CD14-positive monocyte (primary cell): ENCODE data around the gene GNS. TPM values are rescaled to one million over a fixed set of nuclear protein-coding genes. Genes with fewer than 3 reads are reported as not detected.

Source experiments
- DNase-seq, 3 donors: peaks; one replicate each; pipeline ENCODE4 v3.0.0-alpha.2; 2011 to 2022
- H2AFZ ChIP-seq: 2 replicates; pipeline ENCODE4 v1.6.0; 2012; ENCODE audit warnings: mild to moderate bottlenecking, low read depth, low read length, inconsistent platforms; ENCODE audit not compliant: insufficient read depth, poor library complexity, severe bottlenecking
- H3K27ac ChIP-seq, 2 donors: 1 replicate in 1 of 2; 2 replicates in 1 of 2; pipeline ENCODE4 v1.5.1; 2012 to 2013; ENCODE audit warnings: low read length in 2 of 2, control low read depth in 1 of 2, inconsistent platforms in 1 of 2, low read depth in 1 of 2, mild to moderate bottlenecking in 1 of 2
- H3K27me3 ChIP-seq, 2 donors: one replicate each; pipeline versions ENCODE4 v1.6.0 to v1.6.1; 2011 to 2013; ENCODE audit warnings: low read length in 2 of 2; ENCODE audit not compliant: control insufficient read depth in 2 of 2, insufficient read depth in 2 of 2
- H3K36me3 ChIP-seq, 2 donors: replicated peaks in 1 of 2; 1 replicate in 1 of 2; 2 replicates in 1 of 2; pipeline versions ENCODE4 v1.5.1 to v1.6.1; 2012 to 2013; ENCODE audit warnings: low read length in 2 of 2, control low read depth in 1 of 2, inconsistent platforms in 1 of 2, mild to moderate bottlenecking in 1 of 2; ENCODE audit not compliant: insufficient read depth in 2 of 2, control insufficient read depth in 1 of 2
- H3K4me1 ChIP-seq, 2 donors: 1 replicate in 1 of 2; 2 replicates in 1 of 2; pipeline versions ENCODE4 v1.5.1 to v1.6.1; 2012 to 2013; ENCODE audit warnings: low read length in 2 of 2, control low read depth in 1 of 2, inconsistent platforms in 1 of 2, mild to moderate bottlenecking in 1 of 2, moderate library complexity in 1 of 2; ENCODE audit not compliant: insufficient read depth in 2 of 2, control insufficient read depth in 1 of 2
- H3K4me2 ChIP-seq: replicated peaks from 2 replicates; pipeline ENCODE3; 2012; ENCODE audit warnings: low read length, moderate library complexity, mild to moderate bottlenecking; ENCODE audit not compliant: poor library complexity, severe bottlenecking; ENCODE audit errors: extremely low read depth
- H3K4me3 ChIP-seq, 3 experiments: fragments of 200-600 bp in 1 of 3; sonication (generic) in 1 of 3; replicated peaks in 1 of 3; 1 replicate in 2 of 3; 2 replicates in 1 of 3; pipeline ENCODE4 v1.5.1; 2011 to 2013; ENCODE audit warnings: low read length in 3 of 3, mild to moderate bottlenecking in 3 of 3, control low read depth in 2 of 3, low read depth in 2 of 3, inconsistent platforms in 1 of 3, moderate library complexity in 1 of 3
- H3K79me2 ChIP-seq: 2 replicates; pipeline ENCODE4 v1.6.0; 2012; ENCODE audit warnings: mild to moderate bottlenecking, control low read depth, inconsistent platforms, low read length, moderate library complexity; ENCODE audit not compliant: insufficient read depth
- H3K9ac ChIP-seq: 2 replicates; pipeline ENCODE4 v1.6.0; 2017; ENCODE audit warnings: low read length, mild to moderate bottlenecking; ENCODE audit not compliant: insufficient read depth, poor library complexity, severe bottlenecking
- H3K9me3 ChIP-seq, 2 donors: replicated peaks in 1 of 2; 1 replicate in 1 of 2; 2 replicates in 1 of 2; pipeline versions ENCODE4 v1.5.1 to v1.6.1; 2012 to 2013; ENCODE audit warnings: low read length in 2 of 2, control low read depth in 1 of 2; ENCODE audit not compliant: control insufficient read depth in 1 of 2, insufficient read depth in 1 of 2
- H4K20me1 ChIP-seq: 2 replicates; pipeline ENCODE4 v1.6.0; 2012; ENCODE audit warnings: mild to moderate bottlenecking, low read length, control low read depth, moderate library complexity; ENCODE audit not compliant: insufficient read depth
- H3K27ac Mint-ChIP-seq, 7 donors: one replicate each; pipeline ENCODE4 v1.8.0; 2020; ENCODE audit warnings: mild to moderate bottlenecking in 7 of 7, mixed read lengths in 7 of 7, moderate library complexity in 6 of 7, inconsistent platforms in 2 of 7
- H3K27me3 Mint-ChIP-seq, 3 donors: one replicate each; pipeline ENCODE4 v1.8.0; 2021 to 2022; ENCODE audit warnings: low read depth in 3 of 3, mild to moderate bottlenecking in 3 of 3, mixed read lengths in 3 of 3, moderate library complexity in 3 of 3, inconsistent platforms in 1 of 3
- H3K36me3 Mint-ChIP-seq, 2 donors: one replicate each; pipeline ENCODE4 v1.8.0; 2020; ENCODE audit warnings: mixed read lengths in 2 of 2, inconsistent platforms in 1 of 2, mild to moderate bottlenecking in 1 of 2
- H3K4me1 Mint-ChIP-seq: one replicate; pipeline ENCODE4 v1.8.0; 2020; ENCODE audit warnings: mild to moderate bottlenecking, mixed read lengths
- H3K4me3 Mint-ChIP-seq, 2 donors: one replicate each; pipeline ENCODE4 v1.8.0; 2020; ENCODE audit warnings: mild to moderate bottlenecking in 2 of 2, mixed read lengths in 2 of 2, moderate library complexity in 1 of 2
- H3K9me3 Mint-ChIP-seq, 7 donors: one replicate each; pipeline ENCODE4 v1.8.0; 2020 to 2022; ENCODE audit warnings: mixed read lengths in 7 of 7, mild to moderate bottlenecking in 6 of 7, moderate library complexity in 6 of 7, inconsistent platforms in 2 of 7
- CTCF ChIP-seq: fragments of 200-600 bp; IDR thresholded peaks from one replicate; pipeline ENCODE4 v1.8.0; 2022; ENCODE audit warnings: antibody characterized with exemption, mild to moderate bottlenecking
- WGBS: methylation state at CpG from one replicate; pipeline ENCODE4 v1.1.5; 2013; ENCODE audit warnings: missing lambda C conversion rate; ENCODE audit not compliant: insufficient coverage; 5-methylcytosine and 5-hydroxymethylcytosine counted together
- intact Hi-C, 2 donors: fragments of 100-400 bp; cut with micrococcal nuclease; formaldehyde crosslinking; loops; one replicate each; pipeline versions ENCODE4 v1.15.0 to v1.15.1; 2023
- polyA plus RNA-seq, 3 donors: library from polyadenylated mRNA; depleted of rRNA in 1 of 3; unstranded in 2 of 3; stranded (reverse) in 1 of 3; fragments of 300-500 nt in 2 of 3; fragments of >200 nt in 1 of 3; fragmentation: Illumina TruSeq in 2 of 3; gene quantifications; 1 replicate in 2 of 3; 2 replicates in 1 of 3; pipeline ENCODE4 v1.2.3, GENCODE V29; 2012 to 2021

GNS gene
- polyA plus RNA-seq, 3 donors, result 103 to 274 (median 203) TPM

GRCh38 chr12:64709429-64709828 lies 49.8 kb downstream of the GNS start:
- no peak overlapping the region for H3K4me3 Mint-ChIP-seq
- H3K4me3 ChIP-seq, result no peak overlapping the region
- peaks cover 21% of the 10 kb centered on the region for H3K4me1 Mint-ChIP-seq
- H3K27ac ChIP-seq, result no peak overlapping the region
- TF ChIP-seq CTCF, result no peak
- peak overlapping the region in 1 of 7 donors; percentile 46 for H3K27ac Mint-ChIP-seq
- H3K27me3 Mint-ChIP-seq, result no peaks in the 10 kb centered on the region
- peaks cover 5 to 45% of the 10 kb centered on the region in 2 donors for H3K36me3 ChIP-seq
- no peaks in the 10 kb centered on the region for H3K27me3 ChIP-seq
- intact Hi-C loops, result no loop called here
- DNase-seq, result no peak
- no peaks in the 10 kb centered on the region for H3K9me3 ChIP-seq
- H3K79me2 ChIP-seq, result no peaks in the 10 kb centered on the region
- no peak overlapping the region for H3K4me2 ChIP-seq
- H3K9me3 Mint-ChIP-seq, result no peaks in the 10 kb centered on the region
- WGBS, result no CpG with 5 or more reads among the region's 2 CpGs
- no peak overlapping the region for H3K9ac ChIP-seq
- no peak overlapping the region for H2AFZ ChIP-seq
- H3K4me1 ChIP-seq, result peaks cover 19 to 21% of the 10 kb centered on the region in 2 donors
- peaks cover 19% of the 10 kb centered on the region for H4K20me1 ChIP-seq
- H3K36me3 Mint-ChIP-seq, result peaks cover 48 to 72% of the 10 kb centered on the region in 2 donors

- intact Hi-C loops, result no loop called here
Measured at GRCh38 chr12:64707926-64708325, 51.3 kb downstream of the GNS start.

More at GRCh38 chr12:64707926-64708325, 51.3 kb downstream of the GNS start:
- TF ChIP-seq CTCF, result no peak
- Histone ChIP-seq H3K27me3 (no peaks in the 10 kb centered on the region), H3K27ac (no peak overlapping the region), H3K9me3 (no peaks in the 10 kb centered on the region), H3K4me1 (peaks cover 4 to 6% of the 10 kb centered on the region in 2 donors), H3K36me3 (peaks cover 5 to 44% of the 10 kb centered on the region in 2 donors), H2AFZ (no peak overlapping the region), H3K4me3 (no peak overlapping the region), H3K9ac (no peak overlapping the region), H4K20me1 (peaks cover 19% of the 10 kb centered on the region), H3K79me2 (no peaks in the 10 kb centered on the region), H3K4me2 (no peak overlapping the region)
- DNase-seq, result peak in 1 of 3 donors; percentile 73
- Mint-ChIP-seq H3K27ac (peak overlapping the region in 3 of 7 donors; percentile 3 to 56 (median 46)), H3K4me1 (peaks cover 6% of the 10 kb centered on the region), H3K9me3 (no peaks in the 10 kb centered on the region), H3K36me3 (peaks cover 43 to 69% of the 10 kb centered on the region in 2 donors), H3K4me3 (no peak overlapping the region), H3K27me3 (no peaks in the 10 kb centered on the region)
- 67% methylated on average over 2 of the region's 2 CpGs for WGBS
